LNCaP clone FGC (cell line): ENCODE data around the gene UTP18.

ENCODE experiments used
- DNase-seq: peaks from one replicate; pipeline ENCODE4 v3.0.0-alpha.2; 2011; ENCODE audit warnings: low read depth
- H3K4me3 ChIP-seq: 2 replicates; pipeline ENCODE4 v1.5.1; 2011; ENCODE audit warnings: mild to moderate bottlenecking, low read depth, low read length, control low read depth
- CTCF ChIP-seq: IDR thresholded peaks from 2 replicates; pipeline ENCODE4 v1.5.1; 2012; ENCODE audit warnings: mild to moderate bottlenecking; ENCODE audit not compliant: control insufficient read depth, insufficient read depth; ENCODE audit errors: extremely low read depth

Gene UTP18

DNA sequence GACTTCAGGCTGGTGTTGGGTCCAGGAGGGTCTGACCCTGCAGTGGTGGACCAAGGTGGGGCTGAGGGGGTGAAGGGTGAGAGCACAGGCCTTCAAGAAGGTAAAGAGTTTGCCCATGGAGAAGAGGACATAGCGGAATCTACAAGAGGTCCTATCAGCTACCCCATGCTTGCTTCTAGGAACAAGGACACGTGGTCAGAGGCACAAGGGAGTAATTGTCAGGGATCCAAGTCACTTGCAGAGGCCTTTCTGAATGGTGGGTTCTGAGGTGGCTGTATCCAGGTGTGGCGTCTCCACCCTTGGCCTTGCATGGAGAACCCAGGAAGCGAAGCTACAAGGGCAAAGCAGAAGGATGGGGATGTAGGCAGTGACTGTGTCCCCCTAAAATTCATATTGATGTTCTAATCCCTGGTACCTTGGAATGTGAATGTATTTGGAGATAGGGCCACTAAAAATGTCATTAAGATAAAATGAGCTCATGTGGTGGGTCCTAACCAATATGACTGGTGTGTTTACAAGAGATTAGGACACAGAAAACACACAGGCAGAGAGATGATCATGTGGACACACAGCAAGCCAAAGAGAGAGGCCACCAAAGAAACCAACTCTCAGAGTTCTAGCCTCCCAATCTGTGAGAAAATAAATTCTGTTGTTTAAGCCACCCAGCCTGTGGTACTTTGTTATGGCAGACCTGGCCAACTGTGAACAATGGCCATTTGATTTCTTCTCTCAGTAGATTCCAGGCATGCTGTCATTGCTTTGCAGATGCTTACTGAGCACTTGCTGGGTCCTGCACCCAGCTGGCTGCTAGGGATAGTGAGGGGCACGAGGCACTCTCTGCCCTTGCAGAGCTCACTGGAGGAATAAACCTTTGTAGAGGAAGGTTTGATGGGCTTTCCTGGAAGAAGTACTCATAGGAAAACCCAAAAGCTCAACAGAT, 75.8 kb downstream of the UTP18 start:
- no peak for TF ChIP-seq CTCF
- DNase-seq, result no peak

DNA sequence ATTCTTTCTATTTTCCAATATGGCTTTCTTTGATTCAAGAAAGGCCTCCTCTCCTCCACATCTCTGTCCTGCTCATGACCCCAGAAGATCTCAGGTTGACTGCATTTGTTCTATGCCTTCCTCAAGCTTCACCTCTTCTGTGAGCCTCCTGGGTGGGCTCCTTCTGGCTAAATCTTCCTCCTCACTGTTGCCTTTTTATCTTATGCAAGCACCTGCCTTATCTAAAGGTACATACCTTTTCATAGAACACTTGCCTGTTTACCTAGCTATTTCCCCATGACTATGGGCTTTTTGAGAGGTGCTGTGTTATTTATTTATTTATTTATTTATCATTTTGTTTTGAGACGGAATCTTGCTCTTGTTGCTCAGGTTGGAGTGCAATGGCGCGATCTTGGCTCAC, 81.1 kb downstream of the UTP18 start:
- no peak for TF ChIP-seq CTCF
- no peak for DNase-seq
- H3K4me3 ChIP-seq, result no peak overlapping the region

More for the DNA sequence above, 75.8 kb downstream of the UTP18 start:
- no peak overlapping the region for H3K4me3 ChIP-seq

- no peak overlapping the region for H3K4me3 ChIP-seq
- DNase-seq, result no peak
- no peak for TF ChIP-seq CTCF
These were observed 81.9 kb downstream of the UTP18 start for GRCh38 chr17:51342257-51342656.

GRCh38 chr17:51344532-51344931, 84.2 kb downstream of the UTP18 start:
- no peak overlapping the region for H3K4me3 ChIP-seq
- no peak for DNase-seq
- TF ChIP-seq CTCF, result no peak

- DNase-seq, result no peak
- no peak overlapping the region for H3K4me3 ChIP-seq
- TF ChIP-seq CTCF, result no peak
These were observed 86.1 kb downstream of the UTP18 start for GRCh38 chr17:51346218-51346982.
